Measurements from ENCODE around the gene RAB17. TPM values are rescaled to one million over a fixed set of nuclear protein-coding genes. Genes with fewer than 3 reads are reported as not detected.

Gene RAB17
- total RNA-seq, 1 experiment from 2014 or later = 17.2 TPM

DNA sequence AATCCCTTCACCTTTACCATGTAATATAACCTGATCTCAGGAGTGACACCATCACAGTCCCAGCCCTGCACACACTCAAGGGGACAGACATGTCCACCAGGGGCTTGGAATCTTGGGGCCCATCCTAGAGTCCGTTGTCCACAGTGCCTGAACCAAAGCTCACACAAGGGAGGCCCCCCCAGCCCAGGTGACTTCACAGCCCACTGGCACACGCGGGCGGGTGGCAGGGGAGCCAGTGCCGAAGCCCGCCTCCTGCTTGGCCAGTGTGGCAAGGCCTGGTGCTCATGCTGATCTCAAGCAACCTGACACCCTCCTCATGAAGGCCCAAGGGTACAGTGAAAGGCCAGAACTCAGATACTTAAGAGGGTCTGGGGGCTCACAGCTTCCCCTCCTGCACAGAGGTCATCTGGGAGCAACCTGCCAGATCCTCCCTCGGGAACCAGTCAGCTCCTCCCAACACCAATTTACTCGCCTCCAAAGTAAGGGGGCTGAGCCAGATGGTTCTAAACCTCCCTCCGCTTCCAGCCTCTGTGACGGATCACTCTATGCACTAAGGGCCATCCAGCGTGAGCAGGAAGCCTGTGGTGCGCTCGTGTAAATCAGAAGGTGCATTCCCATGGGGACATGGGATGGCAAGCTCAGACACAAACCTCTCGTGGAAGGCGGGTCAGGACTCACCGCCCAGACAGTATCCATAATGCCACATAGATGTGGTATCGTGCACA is 3.2 kb upstream of the RAB17 start:
- H3K9me3 Mint-ChIP-seq (ENCODE audit: unreplicated experiment) = no peaks in the 10 kb centered on the region
- no TSS peak for BruUV-seq (replicated peaks)
- intact Hi-C loops (cut with micrococcal nuclease) = loop anchor here (5.0 kb wide), 1 partner anchor 64 kb away; no protein-coding TSS in a partner anchor
- H3K36me3 Mint-ChIP-seq (ENCODE audit: insufficient read depth, unreplicated experiment) = no peaks in the 10 kb centered on the region
- ChIA-PET POLR2A (no interaction called here), CTCF (interaction anchor here (0.6 to 0.8 kb wide), 2 partner anchors 21 to 129 kb away, joined by 3 read pairs; no protein-coding TSS in a partner anchor)
- no peak for DNase-seq (ENCODE audit: unreplicated experiment)
- H3K4me1 Mint-ChIP-seq (ENCODE audit: insufficient read depth, unreplicated experiment) = peaks cover 13% of the 10 kb centered on the region
- TF ChIP-seq, protein P1, sequence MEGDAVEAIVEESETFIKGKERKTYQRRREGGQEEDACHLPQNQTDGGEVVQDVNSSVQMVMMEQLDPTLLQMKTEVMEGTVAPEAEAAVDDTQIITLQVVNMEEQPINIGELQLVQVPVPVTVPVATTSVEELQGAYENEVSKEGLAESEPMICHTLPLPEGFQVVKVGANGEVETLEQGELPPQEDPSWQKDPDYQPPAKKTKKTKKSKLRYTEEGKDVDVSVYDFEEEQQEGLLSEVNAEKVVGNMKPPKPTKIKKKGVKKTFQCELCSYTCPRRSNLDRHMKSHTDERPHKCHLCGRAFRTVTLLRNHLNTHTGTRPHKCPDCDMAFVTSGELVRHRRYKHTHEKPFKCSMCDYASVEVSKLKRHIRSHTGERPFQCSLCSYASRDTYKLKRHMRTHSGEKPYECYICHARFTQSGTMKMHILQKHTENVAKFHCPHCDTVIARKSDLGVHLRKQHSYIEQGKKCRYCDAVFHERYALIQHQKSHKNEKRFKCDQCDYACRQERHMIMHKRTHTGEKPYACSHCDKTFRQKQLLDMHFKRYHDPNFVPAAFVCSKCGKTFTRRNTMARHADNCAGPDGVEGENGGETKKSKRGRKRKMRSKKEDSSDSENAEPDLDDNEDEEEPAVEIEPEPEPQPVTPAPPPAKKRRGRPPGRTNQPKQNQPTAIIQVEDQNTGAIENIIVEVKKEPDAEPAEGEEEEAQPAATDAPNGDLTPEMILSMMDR (IDR thresholded peaks at IDR 0.05; ENCODE audit: unreplicated experiment) = no peak
- no peaks in the 10 kb centered on the region for H3K27me3 Mint-ChIP-seq (ENCODE audit: insufficient read depth, unreplicated experiment)
- no peak overlapping the region for H3K4me3 Mint-ChIP-seq (ENCODE audit: unreplicated experiment)
- H3K27ac Mint-ChIP-seq (ENCODE audit: low read depth, unreplicated experiment) = no peak overlapping the region

DNA sequence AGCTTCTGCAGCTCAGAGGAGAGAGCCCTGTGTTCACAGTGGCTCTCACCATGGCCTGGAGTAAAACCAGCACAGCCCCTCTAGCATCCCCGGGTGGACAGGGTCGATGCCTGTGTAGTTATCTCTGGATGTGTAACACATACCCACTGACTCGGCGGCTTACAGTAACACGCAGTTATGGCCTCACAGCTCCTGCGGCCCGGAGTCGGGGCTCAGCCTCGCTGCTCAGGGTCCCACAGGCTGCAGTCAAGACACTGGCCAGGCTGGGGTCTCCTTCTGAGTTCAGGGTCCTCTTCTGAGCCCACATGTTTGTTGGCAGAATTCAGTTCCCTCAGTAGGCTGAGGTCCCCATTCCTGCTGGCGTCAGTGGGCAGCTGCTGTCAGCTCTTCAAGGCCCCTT is 2.5 kb upstream of the RAB17 start:
- ChIA-PET POLR2A (interaction anchor here (0.9 kb wide), 1 partner anchor 100 kb away, joined by 3 read pairs; no protein-coding TSS in a partner anchor), CTCF (interaction anchor here (0.8 to 4.4 kb wide), 4 partner anchors 20 to 152 kb away, joined by 3 to 18 read pairs (median 3); no protein-coding TSS in a partner anchor)
- TF ChIP-seq, protein P1 (IDR thresholded peaks at IDR 0.05; ENCODE audit: unreplicated experiment) = no peak
- no peak overlapping the region for H3K4me3 Mint-ChIP-seq (ENCODE audit: unreplicated experiment)
- H3K27me3 Mint-ChIP-seq (ENCODE audit: insufficient read depth, unreplicated experiment) = no peaks in the 10 kb centered on the region
- no peak for DNase-seq (ENCODE audit: unreplicated experiment)
- H3K4me1 Mint-ChIP-seq (ENCODE audit: insufficient read depth, unreplicated experiment) = peaks cover 13% of the 10 kb centered on the region
- BruUV-seq (replicated peaks) = no TSS peak
- no peaks in the 10 kb centered on the region for H3K9me3 Mint-ChIP-seq (ENCODE audit: unreplicated experiment)
- no peaks in the 10 kb centered on the region for H3K36me3 Mint-ChIP-seq (ENCODE audit: insufficient read depth, unreplicated experiment)
- intact Hi-C loops (cut with micrococcal nuclease) = loop anchor here (5.0 kb wide), 1 partner anchor 64 kb away; no protein-coding TSS in a partner anchor
- H3K27ac Mint-ChIP-seq (ENCODE audit: low read depth, unreplicated experiment) = no peak overlapping the region

DNA sequence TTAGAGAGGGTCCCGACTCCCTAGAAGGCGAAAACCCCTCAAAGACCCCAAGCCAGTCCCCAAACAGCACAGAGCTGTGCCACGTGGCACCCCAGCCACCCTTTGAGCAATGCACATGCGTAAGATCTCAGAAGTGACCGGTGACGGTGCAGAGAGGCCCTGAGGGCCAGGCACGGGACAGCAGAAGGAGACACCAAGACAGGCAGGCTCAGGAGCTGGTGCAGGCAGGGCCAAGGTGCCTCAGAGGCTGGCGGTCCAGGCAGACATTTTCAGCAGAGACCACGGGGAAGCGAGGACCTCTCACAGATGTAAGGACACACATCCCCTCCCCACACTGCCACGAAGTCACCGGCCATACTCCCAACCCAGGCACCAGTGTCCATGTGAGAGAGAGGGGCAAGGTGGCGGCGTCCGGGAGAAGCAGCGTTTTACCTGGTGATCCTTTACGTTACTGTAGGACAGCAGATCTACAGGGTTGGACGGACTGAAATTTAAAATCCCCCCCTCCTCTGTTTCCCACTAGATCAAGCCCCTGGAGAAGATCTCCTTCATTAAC is 2.0 kb upstream of the RAB17 start:
- TF ChIP-seq, protein P1 (IDR thresholded peaks at IDR 0.05; ENCODE audit: unreplicated experiment) = no peak
- Mint-ChIP-seq H3K27me3 (ENCODE audit: insufficient read depth, unreplicated experiment) (no peaks in the 10 kb centered on the region), H3K9me3 (ENCODE audit: unreplicated experiment) (no peaks in the 10 kb centered on the region), H3K4me1 (ENCODE audit: insufficient read depth, unreplicated experiment) (peaks cover 13% of the 10 kb centered on the region), H3K27ac (ENCODE audit: low read depth, unreplicated experiment) (no peak overlapping the region), H3K4me3 (ENCODE audit: unreplicated experiment) (no peak overlapping the region), H3K36me3 (ENCODE audit: insufficient read depth, unreplicated experiment) (no peaks in the 10 kb centered on the region)
- DNase-seq (ENCODE audit: unreplicated experiment) = no peak
- intact Hi-C loops (cut with micrococcal nuclease) = loop anchor here (5.0 kb wide), 1 partner anchor 65 kb away; no protein-coding TSS in a partner anchor
- BruUV-seq (replicated peaks) = no TSS peak
- ChIA-PET CTCF (interaction anchor here (0.7 to 4.4 kb wide), 4 partner anchors 20 to 251 kb away, joined by 3 to 18 read pairs (median 3); no protein-coding TSS in a partner anchor), POLR2A (interaction anchor here (0.6 to 0.9 kb wide), 3 partner anchors 70 to 506 kb away, joined by 3 to 4 read pairs (median 3); no protein-coding TSS in a partner anchor)
